ENCODE results near the gene CXorf58. TPM values are rescaled to one million over a fixed set of nuclear protein-coding genes. Genes with fewer than 3 reads are reported as not detected.
"Not testable (repeated sequence)": the region's sequence is repeated elsewhere in the genome, so short reads cannot be mapped to it uniquely, and the experiment has no call there.

The CXorf58 gene
- total RNA-seq, 1 experiment from 2014 or later: not detected

DNA sequence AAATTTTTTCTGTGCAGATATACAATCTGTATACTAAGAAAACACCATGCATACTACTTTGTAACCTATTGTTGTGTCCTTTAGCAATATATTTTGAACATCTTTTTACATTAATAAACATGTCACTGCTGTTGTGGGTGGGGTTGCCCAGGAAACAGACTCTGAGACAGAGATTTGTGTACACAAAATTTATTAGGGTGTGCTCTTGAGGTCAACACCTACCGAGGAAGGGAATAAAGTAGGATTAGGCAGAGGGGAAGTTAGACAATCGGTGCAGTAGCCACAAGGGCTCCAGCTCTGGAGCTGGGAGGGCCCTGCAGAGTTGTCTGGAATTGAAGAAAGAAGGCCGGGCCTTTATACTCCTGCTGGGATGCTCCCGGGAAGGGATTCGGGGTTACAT lies 56.4 kb downstream of the CXorf58 start:
- H3K9ac ChIP-seq (ENCODE audit: low read length): no peak overlapping the region
- no peaks in the 10 kb centered on the region for H4K20me1 ChIP-seq (ENCODE audit: insufficient read depth)
- no peak overlapping the region for H3K27ac ChIP-seq (ENCODE audit: low read depth, low read length)
- RAD21 ChIA-PET (ENCODE audit: low non-redundant PET in 1 of 2, low total read pairs in 2 of 2, uncharacterized antibody in 2 of 2, unreplicated experiment in 2 of 2): no interaction called here
- H3K4me2 ChIP-seq (ENCODE audit: low read length): no peak overlapping the region
- POLR2A ChIA-PET: no interaction called here
- no peak for DNase-seq (ENCODE audit: low read depth, low spot score)
- TF ChIP-seq SIN3A (IDR thresholded peaks at IDR 0.05; ENCODE audit: low read depth) (no peak), TCF7L2 (IDR thresholded peaks at IDR 0.05; ENCODE audit: borderline replicate concordance, extremely low read depth, insufficient read depth, insufficient read length) (no peak), POLR2AphosphoS5 (IDR thresholded peaks at IDR 0.05; ENCODE audit: low read depth, low read length) (no peak), ZFX (IDR thresholded peaks at IDR 0.05) (no peak), YY1 (IDR thresholded peaks at IDR 0.05; ENCODE audit: extremely low read depth, insufficient replicate concordance, low read depth, low read length) (no peak), EGR1 (IDR thresholded peaks at IDR 0.05; ENCODE audit: low read depth) (no peak), ELF1 (IDR thresholded peaks at IDR 0.05; ENCODE audit: borderline replicate concordance, low read depth) (no peak), POLR2A (IDR thresholded peaks at IDR 0.05; ENCODE audit: borderline replicate concordance, extremely low read depth, insufficient read depth, insufficient read length) (no peak)
- TF ChIP-seq, protein P1, sequence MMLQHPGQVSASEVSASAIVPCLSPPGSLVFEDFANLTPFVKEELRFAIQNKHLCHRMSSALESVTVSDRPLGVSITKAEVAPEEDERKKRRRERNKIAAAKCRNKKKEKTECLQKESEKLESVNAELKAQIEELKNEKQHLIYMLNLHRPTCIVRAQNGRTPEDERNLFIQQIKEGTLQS (IDR thresholded peaks at IDR 0.05): no peak
- TF ChIP-seq, protein P2, sequence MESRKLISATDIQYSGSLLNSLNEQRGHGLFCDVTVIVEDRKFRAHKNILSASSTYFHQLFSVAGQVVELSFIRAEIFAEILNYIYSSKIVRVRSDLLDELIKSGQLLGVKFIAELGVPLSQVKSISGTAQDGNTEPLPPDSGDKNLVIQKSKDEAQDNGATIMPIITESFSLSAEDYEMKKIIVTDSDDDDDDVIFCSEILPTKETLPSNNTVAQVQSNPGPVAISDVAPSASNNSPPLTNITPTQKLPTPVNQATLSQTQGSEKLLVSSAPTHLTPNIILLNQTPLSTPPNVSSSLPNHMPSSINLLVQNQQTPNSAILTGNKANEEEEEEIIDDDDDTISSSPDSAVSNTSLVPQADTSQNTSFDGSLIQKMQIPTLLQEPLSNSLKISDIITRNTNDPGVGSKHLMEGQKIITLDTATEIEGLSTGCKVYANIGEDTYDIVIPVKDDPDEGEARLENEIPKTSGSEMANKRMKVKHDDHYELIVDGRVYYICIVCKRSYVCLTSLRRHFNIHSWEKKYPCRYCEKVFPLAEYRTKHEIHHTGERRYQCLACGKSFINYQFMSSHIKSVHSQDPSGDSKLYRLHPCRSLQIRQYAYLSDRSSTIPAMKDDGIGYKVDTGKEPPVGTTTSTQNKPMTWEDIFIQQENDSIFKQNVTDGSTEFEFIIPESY (IDR thresholded peaks at IDR 0.05; ENCODE audit: extremely low read depth, insufficient replicate concordance, low read length): no peak
- intact Hi-C loops (cut with micrococcal nuclease): no loop called here
- H3K9me3 ChIP-seq (ENCODE audit: control insufficient read depth in 1 of 2, insufficient read depth in 1 of 2, low read depth in 1 of 2, low read length in 2 of 2): no peaks in the 10 kb centered on the region
- H3K79me2 ChIP-seq (ENCODE audit: insufficient read depth, low read length): no peaks in the 10 kb centered on the region
- ATAC-seq: no peak
- no TSS peak for BruUV-seq (replicated peaks)
- no peak overlapping the region for H3K4me3 ChIP-seq (replicated peaks in 1 of 2; ENCODE audit: low read depth in 1 of 2, low read length in 2 of 2)
- H2AFZ ChIP-seq (ENCODE audit: low read depth, low read length, poor library complexity, severe bottlenecking): no peak overlapping the region
- no peaks in the 10 kb centered on the region for H3K9me2 ChIP-seq (ENCODE audit: insufficient read depth)
- H3K4me1 ChIP-seq (ENCODE audit: control insufficient read depth in 1 of 2, insufficient read depth in 2 of 2, low read length in 2 of 2): no peaks in the 10 kb centered on the region
- H3K27me3 ChIP-seq (ENCODE audit: insufficient read depth, low read length): no peaks in the 10 kb centered on the region
- CTCF ChIA-PET: no interaction called here
- H3K36me3 ChIP-seq (ENCODE audit: control insufficient read depth in 1 of 2, insufficient read depth in 2 of 2, low read length in 2 of 2): no peaks in the 10 kb centered on the region

DNA sequence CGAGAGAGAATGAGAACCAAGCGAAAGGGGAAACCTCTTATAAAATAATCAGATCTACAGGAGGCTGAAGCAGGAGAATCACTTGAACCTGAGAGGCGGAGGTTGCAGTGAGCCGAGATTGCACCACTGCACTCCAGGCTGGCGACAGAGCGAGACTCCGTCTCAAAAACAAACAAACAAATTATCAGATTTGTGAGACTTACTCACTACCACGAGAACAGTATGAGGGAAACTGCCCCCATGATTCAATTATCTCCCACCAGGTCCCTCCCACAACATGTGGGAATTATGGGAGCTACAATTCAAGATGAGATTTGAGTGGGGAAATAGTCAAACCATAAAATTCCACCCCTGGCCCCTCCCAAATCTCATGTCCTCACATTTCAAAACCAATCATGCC lies 57.8 kb downstream of the CXorf58 start:
- H3K9me3 ChIP-seq (ENCODE audit: control insufficient read depth in 1 of 2, insufficient read depth in 1 of 2, low read depth in 1 of 2, low read length in 2 of 2); H3K9ac ChIP-seq (ENCODE audit: low read length); H3K79me2 ChIP-seq (ENCODE audit: insufficient read depth, low read length); H3K9me2 ChIP-seq (ENCODE audit: insufficient read depth); H3K4me3 ChIP-seq (replicated peaks in 1 of 2; ENCODE audit: low read depth in 1 of 2, low read length in 2 of 2); H3K27ac ChIP-seq (ENCODE audit: low read depth, low read length); H3K27me3 ChIP-seq (ENCODE audit: insufficient read depth, low read length); H3K4me1 ChIP-seq (ENCODE audit: control insufficient read depth in 1 of 2, insufficient read depth in 2 of 2, low read length in 2 of 2); CTCF ChIA-PET; H3K36me3 ChIP-seq (ENCODE audit: control insufficient read depth in 1 of 2, insufficient read depth in 2 of 2, low read length in 2 of 2); ATAC-seq; intact Hi-C loops (cut with micrococcal nuclease); H4K20me1 ChIP-seq (ENCODE audit: insufficient read depth); H3K4me2 ChIP-seq (ENCODE audit: low read length); H2AFZ ChIP-seq (ENCODE audit: low read depth, low read length, poor library complexity, severe bottlenecking); RAD21 ChIA-PET (ENCODE audit: low non-redundant PET in 1 of 2, low total read pairs in 2 of 2, uncharacterized antibody in 2 of 2, unreplicated experiment in 2 of 2); POLR2A ChIA-PET; DNase-seq (ENCODE audit: low read depth, low spot score); BruUV-seq (replicated peaks): not testable (repeated sequence)

All from HCT116 (cell line).